Measurements from ENCODE around the gene MBOAT1. TPM values are rescaled to one million over a fixed set of nuclear protein-coding genes. Genes with fewer than 3 reads are reported as not detected.
"Not testable (repeated sequence)": the region's sequence is repeated elsewhere in the genome, so short reads cannot be mapped to it uniquely, and the experiment has no call there.

The MBOAT1 gene
- total and polyA plus RNA-seq, 2 experiments from 2014 or later = 0.74 to 10.4 TPM

DNA sequence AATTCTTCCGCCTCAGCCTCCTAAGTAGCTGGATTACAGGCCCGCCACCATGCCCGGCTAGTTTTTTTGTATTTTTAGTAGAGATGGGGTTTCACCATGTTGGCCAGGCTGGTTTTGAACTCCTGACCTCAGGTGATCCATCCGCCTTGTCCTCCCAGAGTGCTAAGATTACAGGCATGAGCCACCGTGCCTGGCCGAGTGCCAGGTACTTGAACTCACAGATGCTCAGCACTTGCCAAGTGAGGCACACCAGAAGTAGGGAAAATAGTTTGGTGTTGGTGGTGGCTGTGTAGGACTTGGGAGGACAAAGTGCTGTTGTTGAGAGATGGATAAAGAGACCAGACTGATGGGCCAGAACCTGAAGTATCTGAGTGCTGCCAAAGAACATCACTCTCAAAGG lies 40.0 kb upstream of the MBOAT1 start:
- H3K9me3 ChIP-seq (ENCODE audit: low read depth) = no peaks in the 10 kb centered on the region
- no peaks in the 10 kb centered on the region for H3K9me2 ChIP-seq (replicated peaks; ENCODE audit: insufficient read depth)
- no peaks in the 10 kb centered on the region for H3K27me3 ChIP-seq
- H3K27ac ChIP-seq = no peak overlapping the region
- H3K79me2 ChIP-seq = no peaks in the 10 kb centered on the region
- no peak overlapping the region for H3K4me3 ChIP-seq
- no peaks in the 10 kb centered on the region for H3K4me1 ChIP-seq (ENCODE audit: insufficient read depth)
- no peak overlapping the region for H2AFZ ChIP-seq
- no peak for DNase-seq (ENCODE audit: low spot score)
- 93% methylated on average over 6 of the region's 6 CpGs for WGBS (ENCODE audit: low lambda C conversion rate, missing lambda C conversion rate)
- no peaks in the 10 kb centered on the region for H3K36me3 ChIP-seq (replicated peaks; ENCODE audit: insufficient read depth, low read depth)
- TF ChIP-seq EZH2 (IDR thresholded peaks at IDR 0.05; ENCODE audit: borderline replicate concordance) (no peak), EZH2phosphoT487 (IDR thresholded peaks at IDR 0.05; ENCODE audit: low read depth, severe bottlenecking, unreplicated experiment) (no peak)
- TF ChIP-seq, protein P1, sequence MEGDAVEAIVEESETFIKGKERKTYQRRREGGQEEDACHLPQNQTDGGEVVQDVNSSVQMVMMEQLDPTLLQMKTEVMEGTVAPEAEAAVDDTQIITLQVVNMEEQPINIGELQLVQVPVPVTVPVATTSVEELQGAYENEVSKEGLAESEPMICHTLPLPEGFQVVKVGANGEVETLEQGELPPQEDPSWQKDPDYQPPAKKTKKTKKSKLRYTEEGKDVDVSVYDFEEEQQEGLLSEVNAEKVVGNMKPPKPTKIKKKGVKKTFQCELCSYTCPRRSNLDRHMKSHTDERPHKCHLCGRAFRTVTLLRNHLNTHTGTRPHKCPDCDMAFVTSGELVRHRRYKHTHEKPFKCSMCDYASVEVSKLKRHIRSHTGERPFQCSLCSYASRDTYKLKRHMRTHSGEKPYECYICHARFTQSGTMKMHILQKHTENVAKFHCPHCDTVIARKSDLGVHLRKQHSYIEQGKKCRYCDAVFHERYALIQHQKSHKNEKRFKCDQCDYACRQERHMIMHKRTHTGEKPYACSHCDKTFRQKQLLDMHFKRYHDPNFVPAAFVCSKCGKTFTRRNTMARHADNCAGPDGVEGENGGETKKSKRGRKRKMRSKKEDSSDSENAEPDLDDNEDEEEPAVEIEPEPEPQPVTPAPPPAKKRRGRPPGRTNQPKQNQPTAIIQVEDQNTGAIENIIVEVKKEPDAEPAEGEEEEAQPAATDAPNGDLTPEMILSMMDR (IDR thresholded peaks at IDR 0.05; ENCODE audit: poor library complexity) = no peak
- no peak overlapping the region for H3K4me2 ChIP-seq
- no peaks in the 10 kb centered on the region for H4K20me1 ChIP-seq (ENCODE audit: insufficient read depth, poor library complexity, severe bottlenecking)

DNA sequence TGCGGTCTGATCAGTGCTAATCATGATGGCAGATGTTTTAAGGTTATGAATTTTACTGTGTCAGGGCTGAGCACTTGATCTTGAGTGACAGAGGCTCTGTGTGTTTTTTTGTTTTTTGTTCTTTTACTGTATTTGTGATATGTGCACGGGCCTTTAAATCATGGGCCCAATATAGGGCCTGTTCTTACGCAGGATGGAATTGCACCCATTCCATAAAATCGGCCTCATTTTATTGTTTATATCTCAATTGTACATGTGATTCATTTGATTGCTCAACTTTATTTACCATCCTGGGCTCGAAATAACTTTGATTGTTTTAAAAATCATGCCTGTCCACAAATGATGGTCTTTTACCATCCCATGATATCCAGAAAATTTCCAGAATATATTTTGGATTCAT lies 39.3 kb upstream of the MBOAT1 start:
- H2AFZ ChIP-seq = no peak overlapping the region
- H3K9me2 ChIP-seq (replicated peaks; ENCODE audit: insufficient read depth) = no peaks in the 10 kb centered on the region
- no peak overlapping the region for H3K4me2 ChIP-seq
- H3K9me3 ChIP-seq (ENCODE audit: low read depth) = no peaks in the 10 kb centered on the region
- DNase-seq (ENCODE audit: low spot score) = no peak
- H3K79me2 ChIP-seq = no peaks in the 10 kb centered on the region
- H3K4me1 ChIP-seq (ENCODE audit: insufficient read depth) = peaks cover 6% of the 10 kb centered on the region
- WGBS (ENCODE audit: low lambda C conversion rate, missing lambda C conversion rate) = 84% methylated on average over 5 of the region's 5 CpGs
- H3K27me3 ChIP-seq = no peaks in the 10 kb centered on the region
- no peaks in the 10 kb centered on the region for H4K20me1 ChIP-seq (ENCODE audit: insufficient read depth, poor library complexity, severe bottlenecking)
- no peaks in the 10 kb centered on the region for H3K36me3 ChIP-seq (replicated peaks; ENCODE audit: insufficient read depth, low read depth)
- no peak overlapping the region for H3K4me3 ChIP-seq
- TF ChIP-seq, protein P1 (IDR thresholded peaks at IDR 0.05; ENCODE audit: poor library complexity) = no peak
- TF ChIP-seq EZH2 (IDR thresholded peaks at IDR 0.05; ENCODE audit: borderline replicate concordance) = no peak
- no peak for TF ChIP-seq EZH2phosphoT487 (IDR thresholded peaks at IDR 0.05; ENCODE audit: low read depth, severe bottlenecking, unreplicated experiment)
- H3K27ac ChIP-seq = no peak overlapping the region

DNA sequence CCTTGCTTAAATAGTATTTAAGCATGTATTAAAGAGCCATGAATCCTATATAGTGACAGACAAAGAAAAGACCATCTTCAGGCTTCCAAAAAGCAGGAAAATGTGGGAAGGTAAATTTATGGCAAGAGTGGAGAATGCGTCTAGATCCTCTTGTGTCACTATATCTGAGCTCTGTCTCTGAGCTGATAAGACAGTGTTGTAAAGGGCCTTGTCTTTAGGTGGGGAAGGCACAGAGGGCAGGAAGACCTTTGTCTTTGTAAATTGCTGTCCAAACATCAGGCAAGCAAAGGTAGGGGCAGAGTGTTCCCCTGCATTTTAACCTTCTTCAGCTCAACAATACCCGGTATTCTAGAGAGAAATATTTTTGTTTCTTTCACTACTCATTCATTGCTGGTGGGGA lies 33.9 kb upstream of the MBOAT1 start:
- H3K9me3 ChIP-seq (ENCODE audit: low read depth) = no peaks in the 10 kb centered on the region
- no peaks in the 10 kb centered on the region for H3K9me2 ChIP-seq (replicated peaks; ENCODE audit: insufficient read depth)
- H3K79me2 ChIP-seq = no peaks in the 10 kb centered on the region
- WGBS (ENCODE audit: low lambda C conversion rate, missing lambda C conversion rate) = 29% methylated on average over 2 of the region's 2 CpGs
- DNase-seq (ENCODE audit: low spot score) = no peak
- H3K4me1 ChIP-seq (ENCODE audit: insufficient read depth) = peaks cover 19% of the 10 kb centered on the region
- H3K36me3 ChIP-seq (replicated peaks; ENCODE audit: insufficient read depth, low read depth) = no peaks in the 10 kb centered on the region
- H3K4me2 ChIP-seq = peak overlapping the region; percentile 63
- H3K27ac ChIP-seq = peak overlapping the region; percentile 76
- H3K27me3 ChIP-seq = no peaks in the 10 kb centered on the region
- H4K20me1 ChIP-seq (ENCODE audit: insufficient read depth, poor library complexity, severe bottlenecking) = no peaks in the 10 kb centered on the region
- no peak overlapping the region for H2AFZ ChIP-seq
- H3K4me3 ChIP-seq = no peak overlapping the region
- TF ChIP-seq EZH2phosphoT487 (IDR thresholded peaks at IDR 0.05; ENCODE audit: low read depth, severe bottlenecking, unreplicated experiment) (no peak), EZH2 (IDR thresholded peaks at IDR 0.05; ENCODE audit: borderline replicate concordance) (no peak)
- TF ChIP-seq, protein P1 (IDR thresholded peaks at IDR 0.05; ENCODE audit: poor library complexity) = no peak

DNA sequence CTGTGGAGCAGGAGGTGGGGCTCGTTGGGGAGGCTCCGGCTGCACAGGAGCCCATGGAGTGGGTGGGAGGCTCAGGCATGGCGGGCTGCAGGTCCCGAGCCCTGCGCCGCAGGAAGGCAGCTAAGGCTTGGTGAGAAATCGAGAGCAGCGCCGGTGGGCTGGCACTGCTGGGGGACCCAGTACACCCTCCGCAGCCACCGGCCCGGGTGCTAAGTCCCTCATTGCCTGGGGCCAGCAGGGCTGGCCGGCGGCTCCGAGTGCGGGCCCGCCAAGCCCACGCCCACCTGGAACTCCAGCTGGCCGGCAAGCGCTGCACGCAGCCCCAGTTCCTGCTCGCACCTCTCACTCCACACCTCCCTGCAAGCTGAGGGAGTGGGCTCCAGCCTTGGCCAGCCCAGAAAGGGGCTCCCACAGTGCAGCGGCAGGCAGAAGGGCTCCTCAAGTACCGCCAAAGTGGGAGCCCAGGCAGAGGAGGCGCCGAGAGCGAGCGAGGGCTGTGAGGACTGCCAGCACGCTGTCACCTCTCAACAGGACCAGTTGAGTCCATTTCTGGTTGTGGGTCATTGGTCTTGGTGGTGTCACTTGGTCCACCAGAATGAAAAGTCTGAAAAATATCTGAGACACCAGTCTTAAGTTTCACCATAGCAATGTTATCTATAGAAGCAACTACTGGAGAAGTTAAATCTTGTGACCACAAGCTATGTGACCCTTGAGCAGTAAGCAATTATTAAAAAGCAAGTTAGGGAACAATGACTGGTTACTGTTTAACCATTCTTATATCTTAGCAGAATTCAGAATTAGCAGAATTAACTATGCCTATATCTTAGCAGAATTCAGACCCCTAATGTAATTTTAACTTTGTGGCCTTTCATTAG lies 32.8 kb upstream of the MBOAT1 start:
- peak overlapping the region; percentile 89 for H3K27ac ChIP-seq
- WGBS (ENCODE audit: low lambda C conversion rate, missing lambda C conversion rate) = 95% methylated on average over 25 of the region's 29 CpGs
- DNase-seq (ENCODE audit: low spot score) = not testable (repeated sequence)

More for the DNA sequence above, 32.8 kb upstream of the MBOAT1 start:
- not testable (repeated sequence) for H4K20me1 ChIP-seq (ENCODE audit: insufficient read depth, poor library complexity, severe bottlenecking); H2AFZ ChIP-seq; H3K36me3 ChIP-seq (replicated peaks; ENCODE audit: insufficient read depth, low read depth); H3K4me3 ChIP-seq; H3K9me2 ChIP-seq (replicated peaks; ENCODE audit: insufficient read depth); H3K9me3 ChIP-seq (ENCODE audit: low read depth); H3K79me2 ChIP-seq; H3K27me3 ChIP-seq
- Histone ChIP-seq H3K4me2 (peak overlapping the region; percentile 63), H3K4me1 (ENCODE audit: insufficient read depth) (peaks cover 19% of the 10 kb centered on the region)

All from hepatocyte (in vitro differentiated cells).